ENCODE results near the gene AAMP. TPM values are rescaled to one million over a fixed set of nuclear protein-coding genes. Genes with fewer than 3 reads are reported as not detected.

AAMP gene
- total RNA-seq, 1 donor from 2014 or later = 39.6 TPM

DNA sequence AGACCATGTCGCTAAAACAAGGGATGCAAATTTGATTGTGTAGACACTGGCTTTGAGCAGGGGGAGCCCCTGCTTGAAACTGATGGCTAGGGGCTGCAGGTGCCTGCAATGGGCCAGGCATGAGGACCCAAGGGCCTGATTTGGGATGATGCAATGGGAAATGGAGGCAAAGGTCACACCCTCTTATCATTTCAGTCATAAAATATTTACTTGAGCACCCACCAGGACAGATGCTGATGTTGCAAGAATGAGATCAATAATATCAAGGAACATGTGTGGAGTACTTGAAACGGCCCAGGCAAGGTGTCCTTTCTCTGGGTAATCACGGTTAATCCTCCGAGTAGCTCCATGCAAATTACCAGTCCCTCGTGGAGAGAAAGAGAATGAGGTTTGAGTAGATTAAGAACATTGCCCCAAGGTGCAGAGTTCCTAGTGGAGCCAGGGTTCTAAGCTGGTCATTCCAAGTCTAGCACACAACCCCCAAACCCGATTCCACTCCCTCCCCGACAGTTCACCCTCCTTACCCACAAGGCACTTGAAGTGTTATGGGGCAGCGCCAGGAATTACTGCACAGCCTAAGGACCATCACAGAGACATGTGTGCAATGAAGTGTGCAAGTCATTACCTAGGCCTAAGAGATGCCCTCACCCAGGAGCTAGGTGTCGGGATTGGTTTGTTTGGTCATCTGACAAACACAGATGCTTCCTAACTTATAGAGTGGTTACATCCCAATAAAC, 36.4 kb upstream of the AAMP start:
- Mint-ChIP-seq H3K4me3 (ENCODE audit: unreplicated experiment) (no peak overlapping the region), H3K4me1 (ENCODE audit: low read depth) (peaks cover 9% of the 10 kb centered on the region), H3K36me3 (ENCODE audit: low read depth) (no peaks in the 10 kb centered on the region), H3K27ac (ENCODE audit: unreplicated experiment) (no peak overlapping the region), H3K27me3 (ENCODE audit: low read depth) (peaks cover 3% of the 10 kb centered on the region), H3K9me3 (ENCODE audit: low read depth) (no peaks in the 10 kb centered on the region)
- TF ChIP-seq, protein P1, sequence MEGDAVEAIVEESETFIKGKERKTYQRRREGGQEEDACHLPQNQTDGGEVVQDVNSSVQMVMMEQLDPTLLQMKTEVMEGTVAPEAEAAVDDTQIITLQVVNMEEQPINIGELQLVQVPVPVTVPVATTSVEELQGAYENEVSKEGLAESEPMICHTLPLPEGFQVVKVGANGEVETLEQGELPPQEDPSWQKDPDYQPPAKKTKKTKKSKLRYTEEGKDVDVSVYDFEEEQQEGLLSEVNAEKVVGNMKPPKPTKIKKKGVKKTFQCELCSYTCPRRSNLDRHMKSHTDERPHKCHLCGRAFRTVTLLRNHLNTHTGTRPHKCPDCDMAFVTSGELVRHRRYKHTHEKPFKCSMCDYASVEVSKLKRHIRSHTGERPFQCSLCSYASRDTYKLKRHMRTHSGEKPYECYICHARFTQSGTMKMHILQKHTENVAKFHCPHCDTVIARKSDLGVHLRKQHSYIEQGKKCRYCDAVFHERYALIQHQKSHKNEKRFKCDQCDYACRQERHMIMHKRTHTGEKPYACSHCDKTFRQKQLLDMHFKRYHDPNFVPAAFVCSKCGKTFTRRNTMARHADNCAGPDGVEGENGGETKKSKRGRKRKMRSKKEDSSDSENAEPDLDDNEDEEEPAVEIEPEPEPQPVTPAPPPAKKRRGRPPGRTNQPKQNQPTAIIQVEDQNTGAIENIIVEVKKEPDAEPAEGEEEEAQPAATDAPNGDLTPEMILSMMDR (IDR thresholded peaks at IDR 0.05) = no peak
- no peak for DNase-seq (ENCODE audit: low spot score)

DNA sequence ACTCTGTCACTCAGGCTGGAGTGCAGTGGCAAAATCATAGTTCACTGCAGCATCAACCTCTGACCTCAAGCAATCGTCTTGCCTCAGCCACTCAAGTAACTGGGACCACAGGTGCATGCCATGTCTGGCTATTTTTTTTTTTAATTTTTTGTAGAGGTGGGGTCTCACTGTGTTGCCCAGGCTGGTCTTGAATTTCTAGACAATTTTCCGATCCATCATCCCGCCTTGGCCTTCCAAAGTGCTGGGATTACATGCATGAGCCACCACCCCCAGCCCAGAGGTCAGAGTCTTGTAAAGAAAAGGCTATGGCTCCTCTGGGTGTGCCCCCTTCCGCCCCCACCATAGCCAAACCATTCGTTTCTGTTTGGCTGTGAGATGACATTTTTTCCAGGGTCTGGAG, 35.4 kb upstream of the AAMP start:
- Mint-ChIP-seq H3K9me3 (ENCODE audit: low read depth) (no peaks in the 10 kb centered on the region), H3K27ac (ENCODE audit: unreplicated experiment) (no peak overlapping the region), H3K4me1 (ENCODE audit: low read depth) (peaks cover 12% of the 10 kb centered on the region)

DNA sequence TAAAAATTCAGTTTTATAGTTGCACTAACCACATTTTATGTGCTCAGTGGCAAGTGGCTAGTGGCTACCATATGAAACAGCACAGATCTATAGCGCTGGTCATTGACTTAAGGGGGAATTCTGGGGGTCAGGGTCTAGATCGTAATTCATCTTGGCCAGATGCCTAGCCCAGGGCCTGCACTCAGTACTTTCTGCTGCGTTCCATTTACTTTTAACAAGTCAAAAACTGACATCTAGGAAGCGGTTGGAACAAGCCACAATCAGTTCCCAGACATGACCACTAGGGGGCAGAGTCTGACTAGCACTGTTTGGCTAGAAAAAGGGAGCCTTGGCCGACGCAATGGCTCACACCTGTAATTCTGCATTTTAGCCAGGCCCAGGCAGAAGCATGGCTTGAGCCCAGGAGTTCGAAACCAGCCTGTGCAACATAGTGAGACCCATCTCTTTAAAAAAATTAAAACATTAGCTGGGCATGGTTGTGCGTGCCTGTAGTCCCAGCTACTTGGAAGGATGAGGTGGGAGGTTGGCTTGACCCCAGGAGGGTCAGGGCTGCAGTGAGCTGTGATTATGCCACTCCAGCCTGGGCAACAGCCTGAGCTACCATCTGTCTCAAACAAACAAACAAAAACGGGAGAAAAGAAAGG, 31.4 kb upstream of the AAMP start:
- H3K36me3 Mint-ChIP-seq (ENCODE audit: low read depth) = no peaks in the 10 kb centered on the region
- peaks cover 12% of the 10 kb centered on the region for H3K4me1 Mint-ChIP-seq (ENCODE audit: low read depth)
- H3K9me3 Mint-ChIP-seq (ENCODE audit: low read depth) = no peaks in the 10 kb centered on the region
- no peak overlapping the region for H3K27ac Mint-ChIP-seq (ENCODE audit: unreplicated experiment)
- no peaks in the 10 kb centered on the region for H3K27me3 Mint-ChIP-seq (ENCODE audit: low read depth)
- H3K4me3 Mint-ChIP-seq (ENCODE audit: unreplicated experiment) = no peak overlapping the region
- TF ChIP-seq, protein P1 (IDR thresholded peaks at IDR 0.05) = peak; percentile 95
- no peak for DNase-seq (ENCODE audit: low spot score)

More for the DNA sequence above, 35.4 kb upstream of the AAMP start:
- no peak for DNase-seq (ENCODE audit: low spot score)
- Mint-ChIP-seq H3K27me3 (ENCODE audit: low read depth) (peaks cover 3% of the 10 kb centered on the region), H3K4me3 (ENCODE audit: unreplicated experiment) (no peak overlapping the region), H3K36me3 (ENCODE audit: low read depth) (no peaks in the 10 kb centered on the region)
- TF ChIP-seq, protein P1 (IDR thresholded peaks at IDR 0.05) = no peak

DNA sequence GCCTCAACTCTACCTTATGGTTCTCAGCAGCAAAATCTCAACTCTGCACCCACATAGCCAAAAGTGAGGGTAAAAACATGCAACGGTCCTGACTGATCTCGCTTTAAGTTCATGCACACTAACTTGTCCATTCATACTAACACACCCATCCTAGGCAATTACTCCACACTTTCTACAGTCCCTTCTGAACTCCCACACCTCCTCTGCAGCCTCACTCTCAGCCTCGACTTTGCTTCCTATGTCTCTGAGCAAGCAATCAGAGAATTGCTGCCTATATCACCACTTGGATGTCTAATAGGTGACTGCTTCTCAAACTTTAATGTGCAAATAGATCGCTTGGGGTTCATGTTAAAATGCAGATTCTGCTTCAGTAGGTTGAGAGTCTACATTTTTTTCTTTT, 30.2 kb upstream of the AAMP start:
- no peak overlapping the region for H3K27ac Mint-ChIP-seq (ENCODE audit: unreplicated experiment)
- DNase-seq (ENCODE audit: low spot score) = no peak
- H3K9me3 Mint-ChIP-seq (ENCODE audit: low read depth) = no peaks in the 10 kb centered on the region
- H3K4me3 Mint-ChIP-seq (ENCODE audit: unreplicated experiment) = no peak overlapping the region
- no peaks in the 10 kb centered on the region for H3K27me3 Mint-ChIP-seq (ENCODE audit: low read depth)
- H3K36me3 Mint-ChIP-seq (ENCODE audit: low read depth) = no peaks in the 10 kb centered on the region
- TF ChIP-seq, protein P1 (IDR thresholded peaks at IDR 0.05) = no peak
- H3K4me1 Mint-ChIP-seq (ENCODE audit: low read depth) = peaks cover 11% of the 10 kb centered on the region

DNA sequence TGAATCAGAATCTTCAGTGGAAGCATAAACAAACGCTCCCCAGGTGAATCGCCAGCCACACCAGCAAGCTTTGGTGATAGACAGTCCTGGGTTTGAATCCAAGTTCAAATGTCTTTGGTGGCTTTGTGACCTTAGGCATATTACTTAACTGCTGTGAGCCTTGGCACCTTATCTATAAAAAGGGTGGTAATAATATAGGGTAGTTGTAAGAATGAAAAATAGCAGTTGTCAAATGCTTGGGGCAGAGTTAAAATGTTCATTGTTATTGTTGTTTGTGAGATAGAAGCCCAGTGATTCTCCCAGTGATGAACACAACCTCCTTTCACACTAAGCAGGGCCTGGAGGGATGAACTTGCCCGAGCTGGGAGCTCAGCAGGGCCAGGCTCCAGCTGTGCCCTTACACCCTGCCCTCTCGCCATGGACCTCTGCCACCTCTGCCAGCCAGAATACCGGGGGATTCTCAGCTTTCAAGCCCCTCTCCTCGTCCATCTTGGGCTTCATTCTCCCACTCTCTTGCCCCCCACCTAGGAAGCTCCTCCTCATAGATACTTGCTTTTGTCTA, 28.5 kb upstream of the AAMP start:
- TF ChIP-seq, protein P1 (IDR thresholded peaks at IDR 0.05) = no peak
- no peak overlapping the region for H3K27ac Mint-ChIP-seq (ENCODE audit: unreplicated experiment)
- no peaks in the 10 kb centered on the region for H3K36me3 Mint-ChIP-seq (ENCODE audit: low read depth)
- peaks cover 16% of the 10 kb centered on the region for H3K4me1 Mint-ChIP-seq (ENCODE audit: low read depth)
- H3K27me3 Mint-ChIP-seq (ENCODE audit: low read depth) = no peaks in the 10 kb centered on the region
- no peak for DNase-seq (ENCODE audit: low spot score)
- H3K4me3 Mint-ChIP-seq (ENCODE audit: unreplicated experiment) = no peak overlapping the region
- no peaks in the 10 kb centered on the region for H3K9me3 Mint-ChIP-seq (ENCODE audit: low read depth)
